Body of pancreas (tissue), 4 donors: ENCODE results near the gene ROR1. TPM values are rescaled to one million over a fixed set of nuclear protein-coding genes. Genes with fewer than 3 reads are reported as not detected.

Source experiments
- ATAC-seq: fragments of 150-250 bp; one replicate; pipeline ENCODE4 v1.9.1; 2016
- DNase-seq, 4 donors: peaks; one replicate each; pipeline ENCODE4 v3.0.0-alpha.2; 2019
- H3K27ac ChIP-seq, 4 donors: fragments of 200-600 bp; sonication (generic); 1 replicate in 3 of 4; 2 replicates in 1 of 4; pipeline versions ENCODE4 v1.5.1 to v1.6.1; 2016 to 2019; ENCODE audit warnings: mild to moderate bottlenecking in 1 of 4, mixed read lengths in 1 of 4, moderate library complexity in 1 of 4
- H3K27me3 ChIP-seq, 2 donors: fragments of 200-600 bp; sonication (generic); one replicate each; pipeline ENCODE4 v1.6.0; 2016; ENCODE audit warnings: mild to moderate bottlenecking in 1 of 2
- H3K36me3 ChIP-seq, 2 donors: fragments of 200-600 bp; sonication (generic); replicated peaks in 1 of 2; 2 replicates each; pipeline ENCODE4 v1.5.1; 2016; ENCODE audit warnings: low read depth in 2 of 2; ENCODE audit not compliant: insufficient read depth in 1 of 2
- H3K4me1 ChIP-seq: fragments of 200-600 bp; sonication (generic); one replicate; pipeline ENCODE4 v1.6.0; 2016
- H3K4me3 ChIP-seq, 2 donors: fragments of 200-600 bp; sonication (generic); 1 replicate in 1 of 2; 2 replicates in 1 of 2; pipeline ENCODE4 v1.5.1; 2016 to 2019
- H3K9me3 ChIP-seq, 3 donors: fragments of 200-600 bp; sonication (generic); 1 replicate in 2 of 3; 2 replicates in 1 of 3; pipeline ENCODE4 v1.5.1; 2016
- CTCF ChIP-seq, 7 experiments: fragments of 450-650 bp in 4 of 7; fragments of 200-600 bp in 3 of 7; sonication (generic) in 3 of 7; IDR thresholded peaks; one replicate each; pipeline ENCODE4 v1.5.1; 2016 to 2019; ENCODE audit warnings: antibody characterized with exemption in 7 of 7
- POLR2A ChIP-seq, 3 donors: fragments of 450-650 bp; IDR thresholded peaks; one replicate each; pipeline ENCODE4 v1.6.1; 2016; ENCODE audit warnings: antibody characterized with exemption in 3 of 3, mild to moderate bottlenecking in 2 of 3
- WGBS, 2 donors: methylation state at CpG; one replicate each; pipeline ENCODE4 v1.1.5; 2017; 5-methylcytosine and 5-hydroxymethylcytosine counted together
- intact Hi-C: fragments of 100-400 bp; cut with DNase I; formaldehyde crosslinking; loops from one replicate; pipeline ENCODE4 v1.15.1; 2023
- total RNA-seq, 2 donors: library from RNA; depleted of rRNA; stranded (reverse); fragments of >200 nt; gene quantifications; one replicate each; pipeline ENCODE4 v1.1.0, GENCODE V29; 2016

The ROR1 gene
- total RNA-seq, 2 donors from 2014 or later = 26.7 to 56.0 TPM

GRCh38 chr1:64131155-64131554, 357.3 kb downstream of the ROR1 start:
- ATAC-seq = no peak
- intact Hi-C loops = no loop called here

GRCh38 chr1:64133036-64133435, 359.2 kb downstream of the ROR1 start:
- H3K4me3 ChIP-seq = no peak overlapping the region
- peak; percentile 19 for ATAC-seq
- TF ChIP-seq CTCF (IDR thresholded peaks at IDR 0.05) = no peak
- TF ChIP-seq POLR2A (IDR thresholded peaks at IDR 0.05) = no peak
- DNase-seq = peak in 1 of 4 donors; percentile 13
- 89 to 94% methylated on average over 5 of the region's 5 CpGs for WGBS, 2 donors
- no peaks in the 10 kb centered on the region for H3K27me3 ChIP-seq
- intact Hi-C loops = no loop called here
- no peak overlapping the region for H3K27ac ChIP-seq
- no peaks in the 10 kb centered on the region for H3K9me3 ChIP-seq
- no peaks in the 10 kb centered on the region for H3K36me3 ChIP-seq
- H3K4me1 ChIP-seq = peaks cover 5% of the 10 kb centered on the region

More at GRCh38 chr1:64131155-64131554, 357.3 kb downstream of the ROR1 start:
- H3K4me3 ChIP-seq = no peak overlapping the region
- TF ChIP-seq CTCF (IDR thresholded peaks at IDR 0.05) (no peak), POLR2A (IDR thresholded peaks at IDR 0.05) (no peak)
- no peaks in the 10 kb centered on the region for H3K27me3 ChIP-seq
- no peak for DNase-seq
- no peaks in the 10 kb centered on the region for H3K4me1 ChIP-seq
- no peaks in the 10 kb centered on the region for H3K36me3 ChIP-seq
- H3K9me3 ChIP-seq = no peaks in the 10 kb centered on the region
- H3K27ac ChIP-seq = no peak overlapping the region
- WGBS, 2 donors = 73 to 76% methylated on average over 2 of the region's 2 CpGs

- no peaks in the 10 kb centered on the region for H3K27me3 ChIP-seq
- no peaks in the 10 kb centered on the region for H3K36me3 ChIP-seq
- 89 to 94% methylated on average over 3 of the region's 3 CpGs for whole genome bisulfite sequencing, 2 donors
- no peak for ATAC-seq
- peaks cover 5% of the 10 kb centered on the region for H3K4me1 ChIP-seq
- no peak for DNase-seq
- no peak overlapping the region for H3K27ac ChIP-seq
- intact Hi-C loops = no loop called here
- no peak for TF ChIP-seq CTCF (IDR thresholded peaks at IDR 0.05)
- TF ChIP-seq POLR2A (IDR thresholded peaks at IDR 0.05) = no peak
- H3K9me3 ChIP-seq = no peaks in the 10 kb centered on the region
- H3K4me3 ChIP-seq = no peak overlapping the region
Measured at GRCh38 chr1:64135462-64136223, 361.8 kb downstream of the ROR1 start.

GRCh38 chr1:64136296-64136695, 362.5 kb downstream of the ROR1 start:
- no peak for ATAC-seq
- no peak overlapping the region for H3K27ac ChIP-seq
- no peaks in the 10 kb centered on the region for H3K36me3 ChIP-seq
- whole genome bisulfite sequencing, 2 donors = 85 to 86% methylated on average over 5 of the region's 5 CpGs
- no peaks in the 10 kb centered on the region for H3K9me3 ChIP-seq
- no peak for TF ChIP-seq CTCF (IDR thresholded peaks at IDR 0.05)
- no peak for TF ChIP-seq POLR2A (IDR thresholded peaks at IDR 0.05)
- no peaks in the 10 kb centered on the region for H3K27me3 ChIP-seq
- no peak for DNase-seq
- no peak overlapping the region for H3K4me3 ChIP-seq
- intact Hi-C loops = no loop called here
- peaks cover 5% of the 10 kb centered on the region for H3K4me1 ChIP-seq
